SW 1271 (cell line): ENCODE data around the gene UBN2.

Experiments used
- DNase-seq, 2 experiments: peaks; one replicate each; lab custom pipeline; 2025; lab: John Stamatoyannopoulos, UW

Gene UBN2

DNA sequence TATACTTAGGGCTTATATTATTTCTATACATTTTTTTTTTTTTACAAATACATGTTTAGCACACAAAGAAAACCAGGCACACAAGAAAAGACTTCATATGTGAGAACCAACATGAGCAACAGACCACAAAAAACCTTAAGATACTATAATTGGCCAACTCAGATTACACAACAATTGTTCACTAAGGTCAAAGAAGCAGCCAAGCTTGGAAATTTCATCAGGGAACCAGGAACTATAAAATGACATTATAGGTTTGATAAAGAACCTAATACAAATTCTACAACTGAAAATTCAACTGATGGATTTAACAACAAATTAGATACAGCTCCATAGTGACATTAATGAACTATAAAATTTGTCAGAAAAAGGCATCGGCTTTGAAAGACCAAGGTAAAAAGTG lies 124.3 kb downstream of the UBN2 start:
- DNase-seq: no peak
